IMR-90 (cell line): ENCODE measurements around the gene TBCE. TPM values are rescaled to one million over a fixed set of nuclear protein-coding genes. Genes with fewer than 3 reads are reported as not detected.

ENCODE experiments used
- ATAC-seq: fragments of 200-7000 bp; cut with Tn5 transposase; 2 replicates; pipeline ENCODE4 v1.9.1; 2020; ENCODE audit warnings: low read depth, mild to moderate bottlenecking, moderate library complexity
- BruUV-seq: library from RNA; stranded (reverse); fragments of 400-500 nt; replicated peaks from 2 replicates; lab custom pipeline; 2021; lab: Mats Ljungman, UMichigan
- CTCF ChIA-PET: fragments of 300-600 bp; formaldehyde crosslinking; extraction: SDS; loops from one replicate; lab custom pipeline; 2021; ENCODE audit warnings: antibody characterized with exemption; lab: Yijun Ruan, JAX
- POLR2A ChIA-PET: fragments of 300-600 bp; sonication (Branson Sonifier 250); formaldehyde crosslinking; loops from one replicate; lab custom pipeline; 2022; ENCODE audit warnings: antibody characterized with exemption; ENCODE audit not compliant: unreplicated experiment; lab: Charles Lee
- DNase-seq: peaks from one replicate; pipeline ENCODE4 v3.0.0; 2013
- H2AFZ ChIP-seq: replicated peaks from 2 replicates; pipeline ENCODE3; 2013; ENCODE audit warnings: low read length, mild to moderate bottlenecking; ENCODE audit not compliant: poor library complexity
- H2AK5ac ChIP-seq: 2 replicates; pipeline ENCODE4 v1.6.1; 2013; ENCODE audit warnings: low read depth, low read length, inconsistent platforms
- H2AK9ac ChIP-seq: replicated peaks from 2 replicates; pipeline ENCODE3; 2013; ENCODE audit warnings: mild to moderate bottlenecking, low read depth, low read length, moderate library complexity; ENCODE audit not compliant: poor library complexity
- H2BK120ac ChIP-seq: 2 replicates; pipeline ENCODE4 v1.6.1; 2013; ENCODE audit warnings: low read depth, low read length, inconsistent platforms
- H2BK15ac ChIP-seq: 3 replicates; pipeline ENCODE4 v1.6.1; 2013; ENCODE audit warnings: low read depth, low read length, inconsistent platforms
- H2BK20ac ChIP-seq: 2 replicates; pipeline ENCODE4 v1.6.1; 2013; ENCODE audit warnings: low read depth, mild to moderate bottlenecking, inconsistent platforms, low read length, moderate library complexity
- H2BK5ac ChIP-seq: 2 replicates; pipeline ENCODE4 v1.6.1; 2013; ENCODE audit warnings: mild to moderate bottlenecking, low read depth, low read length, inconsistent platforms; ENCODE audit not compliant: poor library complexity, severe bottlenecking
- H3K14ac ChIP-seq: replicated peaks from 2 replicates; pipeline ENCODE4 v1.6.1; 2013; ENCODE audit warnings: low read depth, low read length, inconsistent platforms
- H3K18ac ChIP-seq: 2 replicates; pipeline ENCODE4 v1.6.1; 2013; ENCODE audit warnings: low read depth, low read length, control low read depth
- H3K23ac ChIP-seq: 2 replicates; pipeline ENCODE4 v1.6.1; 2013; ENCODE audit warnings: low read depth, low read length, inconsistent platforms
- H3K27ac ChIP-seq: 2 replicates; pipeline ENCODE4 v1.5.1; 2013; ENCODE audit warnings: mild to moderate bottlenecking, control low read depth, low read length; ENCODE audit not compliant: insufficient read depth
- H3K27me3 ChIP-seq: 2 replicates; pipeline ENCODE4 v1.6.1; 2013; ENCODE audit warnings: low read length; ENCODE audit not compliant: control insufficient read depth, insufficient read depth
- H3K36me3 ChIP-seq: 2 replicates; pipeline ENCODE4 v1.6.1; 2013; ENCODE audit warnings: low read length, mixed read lengths; ENCODE audit not compliant: control insufficient read depth, insufficient read depth
- H3K4ac ChIP-seq: 2 replicates; pipeline ENCODE4 v1.6.1; 2013; ENCODE audit warnings: low read depth, low read length, inconsistent platforms
- H3K4me1 ChIP-seq: 2 replicates; pipeline ENCODE4 v1.6.1; 2013; ENCODE audit warnings: low read length, mixed read lengths; ENCODE audit not compliant: control insufficient read depth, insufficient read depth
- H3K4me2 ChIP-seq: 2 replicates; pipeline ENCODE4 v1.6.1; 2013; ENCODE audit warnings: low read depth, mild to moderate bottlenecking, control low read depth, low read length, moderate library complexity
- H3K4me3 ChIP-seq: 2 replicates; pipeline ENCODE4 v1.5.1; 2013; ENCODE audit warnings: low read depth, mild to moderate bottlenecking, control low read depth, low read length, moderate library complexity; ENCODE audit not compliant: insufficient read depth
- H3K56ac ChIP-seq: 2 replicates; pipeline ENCODE4 v1.6.1; 2013; ENCODE audit warnings: low read length, inconsistent platforms; ENCODE audit not compliant: insufficient read depth; ENCODE audit errors: extremely low read depth
- H3K79me1 ChIP-seq, 2 experiments: 2 replicates each; pipeline ENCODE4 v1.6.1; 2013; ENCODE audit warnings: low read length in 2 of 2, inconsistent platforms in 1 of 2, low read depth in 1 of 2
- H3K9ac ChIP-seq: 2 replicates; pipeline ENCODE4 v1.6.1; 2013; ENCODE audit warnings: low read depth, low read length, control low read depth
- H3K9me1 ChIP-seq: 2 replicates; pipeline ENCODE4 v1.6.1; 2013; ENCODE audit warnings: low read length, inconsistent platforms; ENCODE audit not compliant: insufficient read depth
- H3K9me3 ChIP-seq: 2 replicates; pipeline ENCODE4 v1.6.1; 2013; ENCODE audit warnings: low read length; ENCODE audit not compliant: control insufficient read depth, insufficient read depth
- H4K20me1 ChIP-seq: 2 replicates; pipeline ENCODE4 v1.6.1; 2013; ENCODE audit warnings: low read length, inconsistent platforms; ENCODE audit not compliant: insufficient read depth
- H4K5ac ChIP-seq: 2 replicates; pipeline ENCODE4 v1.6.1; 2013; ENCODE audit warnings: mild to moderate bottlenecking, low read depth, low read length, control low read depth
- H4K8ac ChIP-seq, 2 experiments: 2 replicates each; pipeline ENCODE4 v1.6.1; 2013; ENCODE audit warnings: low read depth in 2 of 2, low read length in 2 of 2, control low read depth in 1 of 2, inconsistent platforms in 1 of 2
- H4K91ac ChIP-seq: 2 replicates; pipeline ENCODE4 v1.6.1; 2013; ENCODE audit warnings: low read depth, low read length, inconsistent platforms; ENCODE audit not compliant: insufficient read depth
- BHLHE40 ChIP-seq: fragments of 150-350 bp; IDR thresholded peaks from 2 replicates; pipeline ENCODE4 v1.6.1; 2016; ENCODE audit warnings: mild to moderate bottlenecking, low read depth, low read length
- CHD1 ChIP-seq: IDR thresholded peaks from 2 replicates; pipeline ENCODE4 v1.6.1; 2012; ENCODE audit warnings: low read depth, low read length, improper control_type of control experiment
- SMC3 ChIP-seq: fragments of 150-350 bp; IDR thresholded peaks from 2 replicates; pipeline ENCODE4 v1.6.1; 2016; ENCODE audit warnings: low read depth, mild to moderate bottlenecking, antibody characterized with exemption, low read length, moderate library complexity
- WGBS, 2 experiments: methylation state at CpG; one replicate each; pipeline versions ENCODE4 v1.1.5 to v1.1.7; 2013; ENCODE audit warnings: missing lambda C conversion rate in 2 of 2; ENCODE audit not compliant: insufficient read length in 1 of 2; ENCODE audit errors: extremely low coverage in 2 of 2; 5-methylcytosine and 5-hydroxymethylcytosine counted together
- dilution Hi-C: fragments of 300-500 bp; cut with HindIII; formaldehyde crosslinking; loops from one replicate; pipeline ENCODE4 v1.14.3; 2018; ENCODE audit warnings: low sequenced_read_pairs; ENCODE audit not compliant: unreplicated experiment
- in situ Hi-C: fragments of 300-500 bp; cut with MboI; formaldehyde crosslinking; loops from 3 replicates; pipeline ENCODE4 v1.14.3; 2019; ENCODE audit warnings: low sequenced_read_pairs, inconsistent platforms, mixed read lengths
- intact Hi-C: fragments of 100-400 bp; cut with micrococcal nuclease; formaldehyde crosslinking; loops from 2 replicates; pipeline ENCODE4 v1.10.0; 2022
- polyA plus RNA-seq, 3 experiments: library from polyadenylated mRNA; depleted of rRNA; stranded (reverse); fragments of >200 nt; gene quantifications; 2 replicates each; pipeline ENCODE4 v1.2.3, GENCODE V29; 2012; ENCODE audit warnings: low replicate concordance in 1 of 3
- total RNA-seq: library from RNA; depleted of rRNA; stranded (reverse); fragments of >200 nt; gene quantifications from 2 replicates; pipeline ENCODE4 v1.2.3, GENCODE V29; 2012

The TBCE gene
- total and polyA plus RNA-seq, 2 of the 4 experiments (the other 2 are of a cell fraction): 25.3 to 26.7 TPM

DNA sequence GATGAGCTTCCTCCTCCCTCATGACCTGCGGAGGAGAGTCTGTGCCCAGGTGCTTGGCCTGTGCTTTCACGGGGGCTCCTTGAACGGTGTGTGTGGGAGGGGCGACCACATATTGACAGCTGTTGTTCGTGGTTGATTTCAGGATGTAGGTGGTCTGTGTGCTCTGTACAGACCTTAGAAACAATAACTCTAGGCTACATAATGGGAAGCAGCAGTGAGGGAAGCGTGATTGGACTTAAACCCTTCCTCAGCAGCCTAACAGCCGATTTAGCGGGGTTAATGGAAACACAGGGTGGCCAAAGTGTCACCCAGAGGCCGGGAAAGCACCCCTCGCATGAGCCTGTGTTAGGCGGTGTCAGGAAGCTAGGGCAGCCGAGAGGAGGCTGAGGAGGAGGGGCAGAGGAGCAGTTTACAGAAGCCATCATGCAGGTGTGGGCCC lies 56.0 kb downstream of the TBCE start:
- DNase-seq (no peak), ATAC-seq (no peak)
- in situ Hi-C loops (no loop called here), intact Hi-C loops (no loop called here), dilution Hi-C loops (no loop called here)
- no peaks in the 10 kb centered on the region for H3K27me3 ChIP-seq
- H3K9me1 ChIP-seq: peaks cover 10% of the 10 kb centered on the region; the same call in 1 of the 2 replicates
- no peak overlapping the region for H4K8ac ChIP-seq
- POLR2A ChIA-PET: interaction anchor here (0.5 to 0.6 kb wide), 2 partner anchors 131 to 322 kb away, joined by 3 to 6 read pairs; no protein-coding TSS in a partner anchor
- no peaks in the 10 kb centered on the region for H3K9me3 ChIP-seq
- H2BK20ac ChIP-seq: no peak overlapping the region
- H3K36me3 ChIP-seq: no peaks in the 10 kb centered on the region
- no peak overlapping the region for H2AFZ ChIP-seq
- H3K14ac ChIP-seq: no peak overlapping the region
- H3K4me1 ChIP-seq: no peaks in the 10 kb centered on the region
- no peak overlapping the region for H3K9ac ChIP-seq
- no peak overlapping the region for H4K91ac ChIP-seq
- no TSS peak for BruUV-seq
- CTCF ChIA-PET: no interaction called here
- no peak overlapping the region for H4K5ac ChIP-seq
- no peak overlapping the region for H2AK9ac ChIP-seq
- H3K23ac ChIP-seq: no peak overlapping the region
- no peak overlapping the region for H3K4me2 ChIP-seq
- no peak overlapping the region for H2BK5ac ChIP-seq
- H3K79me1 ChIP-seq: peaks cover 4 to 54% of the 10 kb centered on the region in 2 experiments; a peak in 3 of 4 replicates
- no peak overlapping the region for H3K27ac ChIP-seq
- H3K56ac ChIP-seq: no peak overlapping the region
- 53% methylated on average over 3 of the region's 12 CpGs; no CpG with 5 or more reads in 1 of the 2 experiments for WGBS, 2 experiments
- no peak overlapping the region for H2BK15ac ChIP-seq
- H2BK120ac ChIP-seq: no peak overlapping the region
- TF ChIP-seq BHLHE40 (no peak), SMC3 (no peak), CHD1 (no peak)
- H3K4ac ChIP-seq: no peak overlapping the region
- H2AK5ac ChIP-seq: no peak overlapping the region
- H3K18ac ChIP-seq: no peak overlapping the region
- H3K4me3 ChIP-seq: no peak overlapping the region
- peaks cover 8% of the 10 kb centered on the region; the same call in 1 of the 2 replicates for H4K20me1 ChIP-seq
